IPS-20b (cell line): ENCODE results near the gene TMOD2.
"Not testable (repeated sequence)": the region's sequence is repeated elsewhere in the genome, so short reads cannot be mapped to it uniquely, and the experiment has no call there.

Experiments
- H3K27ac ChIP-seq: one replicate; pipeline ENCODE4 v1.5.1; 2013; ENCODE audit warnings: low read length
- H3K27me3 ChIP-seq: 2 replicates; pipeline ENCODE4 v1.6.1; 2013; ENCODE audit warnings: mild to moderate bottlenecking, low read length, inconsistent platforms; ENCODE audit not compliant: insufficient read depth
- H3K36me3 ChIP-seq: 2 replicates; pipeline ENCODE4 v1.6.1; 2013; ENCODE audit warnings: low read depth, mild to moderate bottlenecking, inconsistent platforms, low read length, moderate library complexity; ENCODE audit not compliant: insufficient read depth
- H3K4me1 ChIP-seq: 2 replicates; pipeline ENCODE4 v1.6.1; 2013; ENCODE audit warnings: mild to moderate bottlenecking, control low read depth, inconsistent platforms, low read length, moderate library complexity; ENCODE audit not compliant: insufficient read depth
- H3K4me3 ChIP-seq: 2 replicates; pipeline ENCODE4 v1.5.1; 2013; ENCODE audit warnings: mild to moderate bottlenecking, low read length, inconsistent platforms
- H3K9ac ChIP-seq: 2 replicates; pipeline ENCODE4 v1.6.1; 2013; ENCODE audit warnings: low read depth, mild to moderate bottlenecking, inconsistent platforms, low read length, moderate library complexity
- H3K9me3 ChIP-seq: 2 replicates; pipeline ENCODE4 v1.6.1; 2013; ENCODE audit warnings: mild to moderate bottlenecking, low read depth, low read length, inconsistent platforms; ENCODE audit not compliant: insufficient read depth

The TMOD2 gene

DNA sequence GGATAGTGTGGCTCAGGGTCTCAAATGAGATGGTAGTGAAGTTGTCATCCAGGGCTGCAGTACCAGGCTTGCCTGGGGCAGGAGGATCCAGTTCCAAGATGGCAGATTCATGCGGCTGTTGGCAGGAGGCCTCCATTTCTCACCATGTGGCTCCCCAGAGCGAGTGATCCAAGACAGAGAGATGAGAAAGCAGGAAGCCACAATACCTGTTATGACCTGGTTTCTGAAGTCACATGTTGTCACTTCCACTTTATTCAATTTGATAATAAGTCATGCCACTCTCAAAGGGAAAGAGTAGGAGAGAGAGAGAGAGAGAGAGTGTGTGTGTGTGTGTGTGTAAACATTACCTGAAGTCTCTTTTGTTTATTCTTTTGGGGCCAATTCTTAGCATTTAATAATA is 30.1 kb downstream of the TMOD2 start:
- Histone ChIP-seq H3K27ac (no peak overlapping the region), H3K9me3 (no peaks in the 10 kb centered on the region; the same call in 1 of the 2 replicates), H3K4me3 (no peak overlapping the region), H3K4me1 (no peaks in the 10 kb centered on the region), H3K9ac (no peak overlapping the region), H3K27me3 (no peaks in the 10 kb centered on the region), H3K36me3 (no peaks in the 10 kb centered on the region)

DNA sequence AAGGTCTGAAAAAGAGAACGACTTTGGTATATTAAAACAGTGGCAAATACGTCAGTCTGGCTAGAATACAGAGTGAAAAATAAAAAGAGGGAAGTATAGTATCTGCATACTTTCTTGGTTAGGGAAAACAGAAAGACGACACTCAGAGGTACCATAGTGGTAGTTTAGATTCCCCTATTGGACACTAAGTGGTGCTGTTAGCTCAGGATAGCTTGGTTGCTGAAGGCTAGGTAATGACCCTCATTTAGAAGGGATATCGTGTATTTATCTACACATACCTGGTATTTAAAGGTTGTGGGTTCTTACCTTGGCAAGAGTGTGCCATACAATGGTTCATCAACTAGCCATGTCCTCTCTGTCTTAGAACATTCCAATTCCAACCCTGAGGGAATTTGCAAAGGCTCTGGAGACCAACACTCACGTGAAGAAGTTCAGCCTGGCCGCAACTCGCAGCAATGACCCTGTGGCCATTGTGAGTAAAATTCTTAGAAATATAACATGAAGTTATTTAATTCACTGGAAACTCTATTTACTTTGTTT is 31.0 kb downstream of the TMOD2 start:
- no peak overlapping the region for H3K4me3 ChIP-seq
- H3K36me3 ChIP-seq = no peaks in the 10 kb centered on the region
- no peaks in the 10 kb centered on the region for H3K27me3 ChIP-seq
- H3K9me3 ChIP-seq = no peaks in the 10 kb centered on the region; the same call in 1 of the 2 replicates
- no peak overlapping the region for H3K27ac ChIP-seq
- no peak overlapping the region for H3K9ac ChIP-seq
- no peaks in the 10 kb centered on the region; the same call in 1 of the 2 replicates for H3K4me1 ChIP-seq

DNA sequence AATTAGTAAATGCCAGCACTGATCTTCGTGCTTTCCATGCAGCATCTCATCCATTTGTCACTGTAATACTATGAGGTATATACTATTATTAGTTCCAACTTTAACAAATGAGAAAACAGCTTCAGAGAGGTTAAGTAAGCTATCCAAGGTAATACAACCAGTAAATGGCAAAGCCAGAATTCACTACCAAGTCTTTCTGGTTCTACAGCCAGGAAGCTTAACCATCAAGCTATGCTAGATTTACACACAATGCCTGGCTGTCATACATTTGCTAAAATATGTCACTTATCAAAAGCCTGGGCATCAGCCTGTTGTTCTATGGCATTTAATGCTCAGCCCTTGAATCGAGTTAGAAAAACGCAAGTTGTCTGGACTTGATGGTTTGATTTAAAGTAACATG is 32.6 kb downstream of the TMOD2 start:
- H3K4me1 ChIP-seq = no peaks in the 10 kb centered on the region; the same call in 1 of the 2 replicates
- H3K4me3 ChIP-seq = no peak overlapping the region
- no peak overlapping the region for H3K27ac ChIP-seq
- no peaks in the 10 kb centered on the region for H3K36me3 ChIP-seq
- H3K9ac ChIP-seq = no peak overlapping the region
- H3K9me3 ChIP-seq = no peaks in the 10 kb centered on the region; the same call in 1 of the 2 replicates
- H3K27me3 ChIP-seq = no peaks in the 10 kb centered on the region

DNA sequence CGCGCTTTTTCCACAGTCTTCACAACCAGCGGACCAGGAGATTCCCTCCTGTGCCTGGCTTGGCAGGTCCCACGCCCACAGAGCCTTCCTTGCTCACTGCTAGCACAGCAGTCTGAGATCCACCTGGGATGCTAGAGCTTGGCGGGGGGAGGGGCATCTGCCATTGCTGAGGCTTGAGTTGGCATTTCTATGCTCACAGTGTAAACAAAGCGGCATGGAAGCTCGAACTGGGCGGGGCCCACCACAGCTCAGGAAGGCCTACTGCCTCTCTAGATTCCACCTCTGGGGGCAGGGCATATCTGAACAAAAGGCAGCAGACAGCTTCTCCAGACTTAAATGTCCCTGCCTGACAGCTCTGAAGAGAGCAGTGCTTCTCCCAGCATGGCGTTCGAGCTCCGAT is 35.7 kb downstream of the TMOD2 start:
- not testable (repeated sequence) for H3K9ac ChIP-seq, H3K27me3 ChIP-seq, H3K4me3 ChIP-seq, H3K9me3 ChIP-seq, H3K36me3 ChIP-seq, H3K4me1 ChIP-seq, H3K27ac ChIP-seq

DNA sequence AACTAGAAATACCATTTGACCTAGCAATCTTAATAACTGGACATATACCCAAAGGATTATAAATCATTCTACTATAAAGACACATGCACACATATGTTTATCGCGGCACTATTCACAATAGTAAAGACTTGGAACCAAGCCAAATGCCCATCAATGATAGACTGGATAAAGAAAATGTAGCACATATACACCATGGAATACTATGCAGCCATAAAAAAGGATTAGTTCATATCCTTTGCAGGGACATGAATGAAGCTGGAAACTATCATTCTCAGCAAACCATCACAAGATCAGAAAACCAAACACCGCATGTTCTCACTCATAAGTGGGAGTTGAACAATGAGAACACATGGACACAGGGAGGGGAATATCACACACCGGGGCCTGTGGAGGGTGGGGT is 41.1 kb downstream of the TMOD2 start:
- H3K27ac ChIP-seq, H3K36me3 ChIP-seq, H3K27me3 ChIP-seq, H3K4me3 ChIP-seq, H3K4me1 ChIP-seq, H3K9ac ChIP-seq, H3K9me3 ChIP-seq: not testable (repeated sequence)

DNA sequence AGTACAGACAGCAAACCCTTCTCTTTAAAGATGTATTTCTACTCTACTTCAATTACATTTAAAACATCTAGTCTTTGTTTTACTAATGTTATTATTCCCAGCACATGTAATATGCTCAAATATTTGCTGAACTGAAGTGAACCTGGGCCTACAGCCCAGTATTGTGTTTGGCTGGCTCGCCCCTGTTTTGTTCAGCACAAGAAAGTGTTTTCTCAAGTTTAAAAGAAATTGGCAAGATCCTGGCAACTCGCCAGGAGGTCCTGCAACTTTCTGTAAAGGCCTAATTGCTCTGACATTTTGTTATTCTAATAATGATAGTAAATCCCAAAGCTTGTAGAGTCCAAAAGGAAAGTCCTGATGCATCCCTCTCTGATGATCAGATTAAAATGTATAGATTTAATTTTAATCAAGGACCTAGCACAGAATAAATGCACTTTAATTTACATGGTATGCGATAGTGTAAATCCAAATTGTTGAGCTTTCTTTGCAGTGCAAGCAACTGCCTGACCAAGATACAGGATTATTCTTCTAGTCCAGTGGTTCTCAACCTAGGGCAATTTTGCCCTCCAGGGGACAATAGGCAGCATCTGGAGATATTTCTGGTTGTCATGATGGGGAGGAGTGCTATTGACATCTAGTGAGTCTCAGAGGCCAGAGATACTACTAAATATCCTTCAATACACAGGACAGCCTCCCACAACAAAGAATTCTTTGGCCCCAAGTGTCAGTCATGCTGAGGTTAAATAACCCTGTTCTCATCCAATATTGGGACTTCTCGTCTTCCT is 42.3 kb downstream of the TMOD2 start:
- H3K9me3 ChIP-seq = no peaks in the 10 kb centered on the region
- H3K36me3 ChIP-seq = no peaks in the 10 kb centered on the region
- H3K27ac ChIP-seq = no peak overlapping the region
- H3K9ac ChIP-seq = no peak overlapping the region
- no peaks in the 10 kb centered on the region for H3K27me3 ChIP-seq
- no peak overlapping the region for H3K4me3 ChIP-seq
- H3K4me1 ChIP-seq = peaks cover 6% of the 10 kb centered on the region; the same call in 1 of the 2 replicates

DNA sequence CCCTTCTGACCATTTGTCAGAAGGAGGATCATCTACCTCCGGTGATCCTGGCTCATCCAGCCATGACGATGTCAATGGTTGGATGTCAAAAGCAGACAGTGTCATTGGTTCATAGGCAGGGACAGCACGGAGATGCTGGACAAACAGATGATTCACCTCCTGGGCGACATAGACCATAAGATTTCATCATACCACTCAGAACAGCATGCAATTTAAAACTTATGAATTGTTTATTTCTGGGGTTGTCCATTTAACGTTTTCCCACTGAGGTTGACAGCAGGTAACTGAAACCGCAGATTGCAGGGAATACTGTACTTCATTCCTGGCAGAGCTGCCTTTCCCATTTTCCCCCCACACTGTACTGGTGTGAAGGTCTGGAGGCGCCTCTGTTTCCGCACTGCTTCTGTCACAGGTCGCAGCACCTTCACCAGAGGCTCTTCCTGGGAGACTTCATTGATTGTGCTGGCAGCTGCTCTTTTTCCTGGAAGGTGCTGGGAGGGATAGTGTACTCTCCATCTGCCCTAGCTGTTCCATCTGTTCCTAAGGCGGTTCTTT is 45.5 kb downstream of the TMOD2 start:
- no peaks in the 10 kb centered on the region for H3K27me3 ChIP-seq
- H3K27ac ChIP-seq = no peak overlapping the region
- H3K36me3 ChIP-seq = no peaks in the 10 kb centered on the region
- peaks cover 6% of the 10 kb centered on the region; the same call in 1 of the 2 replicates for H3K4me1 ChIP-seq
- H3K9me3 ChIP-seq = no peaks in the 10 kb centered on the region
- H3K4me3 ChIP-seq = no peak overlapping the region
- H3K9ac ChIP-seq = no peak overlapping the region

DNA sequence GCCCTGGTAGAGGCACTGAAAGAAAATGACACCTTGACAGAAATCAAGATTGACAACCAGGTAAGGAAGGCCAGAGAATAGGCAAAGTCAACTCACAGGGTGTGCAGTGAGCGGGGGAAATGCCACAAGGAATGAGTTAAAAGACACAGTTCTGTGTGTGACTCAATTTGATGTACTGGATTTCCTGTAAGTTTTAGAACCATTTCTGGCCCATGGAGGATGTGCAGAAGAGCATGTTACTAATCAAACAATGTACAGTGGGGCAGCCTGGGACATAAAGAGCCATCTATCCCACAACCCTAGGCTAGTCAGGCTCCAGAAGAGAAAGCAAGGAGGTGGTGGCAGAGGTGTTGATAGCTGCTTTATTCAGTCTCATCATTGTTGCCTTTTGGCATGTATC is 46.9 kb downstream of the TMOD2 start:
- Histone ChIP-seq H3K4me3 (no peak overlapping the region), H3K27ac (no peak overlapping the region), H3K9me3 (no peaks in the 10 kb centered on the region), H3K4me1 (peaks cover 4% of the 10 kb centered on the region; the same call in 1 of the 2 replicates), H3K27me3 (no peaks in the 10 kb centered on the region), H3K36me3 (no peaks in the 10 kb centered on the region), H3K9ac (no peak overlapping the region)

DNA sequence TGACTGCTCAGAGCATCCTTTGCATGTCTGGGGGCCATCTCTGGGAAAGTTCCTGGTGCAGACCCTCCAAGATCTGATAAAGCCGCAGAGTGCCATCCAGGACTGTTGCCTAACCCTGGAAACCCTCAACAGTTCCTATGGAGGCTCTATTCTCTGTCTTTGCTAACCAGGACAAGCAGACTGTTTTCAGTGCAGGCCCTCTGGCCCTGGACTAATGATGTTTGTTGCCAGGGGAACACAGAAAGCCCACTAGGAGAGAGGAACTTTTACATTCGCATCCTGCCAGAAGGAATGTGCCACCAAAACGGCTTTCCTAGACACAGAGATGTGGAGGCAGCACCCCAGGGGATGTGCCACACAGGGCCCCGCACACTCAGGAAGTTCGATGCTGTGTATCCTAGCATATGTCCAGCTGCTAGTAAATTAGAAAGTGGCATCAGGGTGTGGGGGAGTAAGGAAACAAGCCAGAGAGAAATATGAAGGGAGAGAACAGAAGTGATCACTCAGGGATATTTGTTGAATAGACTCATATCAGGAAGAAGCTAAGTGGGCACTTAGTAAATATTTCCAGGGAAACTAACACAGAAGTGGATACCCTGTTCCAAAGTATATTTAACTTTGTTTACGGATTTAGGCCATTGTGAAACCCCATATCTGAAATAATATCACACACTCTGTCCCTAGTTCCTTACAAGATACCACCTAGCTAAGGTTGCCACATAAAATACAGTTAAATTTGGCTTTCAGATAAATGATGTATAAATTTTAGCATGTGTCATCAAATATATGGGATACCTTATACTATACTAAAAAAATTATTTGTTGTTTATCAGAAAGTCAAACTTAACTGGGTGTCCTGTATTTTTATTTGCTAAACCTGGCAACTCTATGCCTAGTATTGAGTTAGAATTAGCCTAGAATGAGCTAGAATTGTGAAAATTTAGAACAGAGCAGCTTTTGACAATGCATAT is 48.2 kb downstream of the TMOD2 start:
- no peak overlapping the region for H3K4me3 ChIP-seq
- no peaks in the 10 kb centered on the region for H3K9me3 ChIP-seq
- no peaks in the 10 kb centered on the region for H3K36me3 ChIP-seq
- H3K9ac ChIP-seq = no peak overlapping the region
- no peaks in the 10 kb centered on the region for H3K4me1 ChIP-seq
- H3K27ac ChIP-seq = no peak overlapping the region
- no peaks in the 10 kb centered on the region for H3K27me3 ChIP-seq

DNA sequence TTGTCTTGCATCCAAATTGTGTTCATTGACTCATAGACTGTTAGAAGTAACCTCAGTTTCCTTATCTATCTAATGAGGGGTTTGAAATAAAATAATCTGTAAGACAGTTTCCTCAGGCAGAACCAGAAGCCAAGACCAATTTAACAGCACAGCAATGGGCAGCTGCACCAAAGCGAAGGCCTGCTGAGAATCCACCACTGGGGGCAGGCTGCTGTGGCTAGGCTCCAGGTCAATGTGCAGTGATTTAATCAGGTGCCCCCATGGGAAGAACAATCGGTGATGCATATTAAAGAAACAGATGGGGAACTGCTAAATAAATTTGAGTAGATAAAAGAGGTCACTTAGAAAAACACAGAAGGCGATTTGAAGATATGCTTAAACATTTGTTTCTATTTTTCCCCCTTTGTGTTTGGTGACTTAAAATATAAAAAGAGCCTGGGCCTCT is 50.0 kb downstream of the TMOD2 start:
- Histone ChIP-seq H3K9ac (no peak overlapping the region), H3K36me3 (no peaks in the 10 kb centered on the region), H3K27me3 (no peaks in the 10 kb centered on the region), H3K4me3 (no peak overlapping the region), H3K9me3 (no peaks in the 10 kb centered on the region), H3K4me1 (no peaks in the 10 kb centered on the region), H3K27ac (no peak overlapping the region)

DNA sequence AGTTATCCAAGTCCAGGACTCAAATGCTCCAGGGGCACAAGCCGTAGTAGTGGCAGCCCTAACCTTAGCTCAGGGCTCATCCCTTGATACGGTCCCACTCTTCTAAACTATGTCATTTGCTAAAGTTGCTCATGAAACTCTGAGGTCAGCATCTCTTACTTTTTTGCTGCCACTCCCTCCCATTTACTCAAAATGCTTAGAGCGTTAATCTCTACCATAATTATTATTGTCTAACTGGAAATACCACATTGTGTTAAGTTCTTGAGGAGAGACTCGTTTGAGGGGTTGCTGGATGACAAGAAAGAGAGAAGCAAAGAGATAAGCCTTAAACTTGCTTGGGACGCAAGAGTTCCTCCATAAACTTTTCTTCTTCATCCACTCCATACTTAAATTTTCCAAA is 51.2 kb downstream of the TMOD2 start:
- no peaks in the 10 kb centered on the region for H3K4me1 ChIP-seq
- H3K9ac ChIP-seq = no peak overlapping the region
- H3K27me3 ChIP-seq = no peaks in the 10 kb centered on the region

More for the DNA sequence above, 51.2 kb downstream of the TMOD2 start:
- H3K36me3 ChIP-seq = no peaks in the 10 kb centered on the region
- H3K4me3 ChIP-seq = no peak overlapping the region
- H3K27ac ChIP-seq = no peak overlapping the region
- no peaks in the 10 kb centered on the region for H3K9me3 ChIP-seq
